Muscle of leg (tissue), 11 donors: ENCODE results near the gene ST3GAL3. TPM values are rescaled to one million over a fixed set of nuclear protein-coding genes. Genes with fewer than 3 reads are reported as not detected.

Experiments used
- DNase-seq: peaks from one replicate; pipeline ENCODE4 v3.0.0; 2013
- H3K27ac ChIP-seq: one replicate; pipeline ENCODE4 v1.5.1; 2013; ENCODE audit warnings: mild to moderate bottlenecking, low read length, control low read depth
- H3K27me3 ChIP-seq: one replicate; pipeline ENCODE4 v1.6.1; 2013; ENCODE audit warnings: low read length; ENCODE audit not compliant: control insufficient read depth, insufficient read depth
- H3K36me3 ChIP-seq: one replicate; pipeline ENCODE4 v1.6.1; 2013; ENCODE audit warnings: low read length; ENCODE audit not compliant: control insufficient read depth, insufficient read depth
- H3K4me1 ChIP-seq: one replicate; pipeline ENCODE4 v1.6.1; 2013; ENCODE audit warnings: low read length; ENCODE audit not compliant: control insufficient read depth, insufficient read depth
- H3K4me3 ChIP-seq: one replicate; pipeline ENCODE4 v1.5.1; 2013; ENCODE audit warnings: low read length, control low read depth
- H3K9me3 ChIP-seq: replicated peaks from 2 replicates; pipeline ENCODE4 v1.6.1; 2013; ENCODE audit warnings: low read depth, low read length; ENCODE audit not compliant: control insufficient read depth
- WGBS: methylation state at CpG from one replicate; pipeline ENCODE4 v1.1.5; 2013; ENCODE audit warnings: missing lambda C conversion rate; ENCODE audit not compliant: insufficient coverage; 5-methylcytosine and 5-hydroxymethylcytosine counted together
- polyA plus RNA-seq, 8 donors: library from polyadenylated mRNA; unstranded; fragments of 120-200 nt; gene quantifications; one replicate each; pipeline versions ENCODE4 v1.2.1 to v1.2.3, GENCODE V29; 2013; ENCODE audit warnings: inconsistent platforms in 1 of 8, low replicate concordance in 1 of 8; ENCODE audit not compliant: insufficient read length in 8 of 8, insufficient read depth in 1 of 8
- total RNA-seq: library from RNA; stranded (reverse); fragments of 120-200 nt; gene quantifications from one replicate; pipeline ENCODE4 v1.2.4, GENCODE V29; 2013

The ST3GAL3 gene
- total and polyA plus RNA-seq, 9 donors = 21.5 to 34.9 (median 32.6) TPM

GRCh38 chr1:43671626-43672330 is 35.6 kb upstream of the ST3GAL3 start:
- Histone ChIP-seq H3K4me3 (no peak overlapping the region), H3K9me3 (no peaks in the 10 kb centered on the region), H3K36me3 (peaks cover 83% of the 10 kb centered on the region), H3K27ac (no peak overlapping the region), H3K27me3 (no peaks in the 10 kb centered on the region), H3K4me1 (no peaks in the 10 kb centered on the region)
- no peak for DNase-seq
- WGBS = 92% methylated on average over 8 of the region's 10 CpGs

- no peak for DNase-seq
- H3K36me3 ChIP-seq = peaks cover 79% of the 10 kb centered on the region
- no peak overlapping the region for H3K4me3 ChIP-seq
- no CpG with 5 or more reads among the region's 7 CpGs for WGBS
- H3K9me3 ChIP-seq = no peaks in the 10 kb centered on the region
- H3K27me3 ChIP-seq = no peaks in the 10 kb centered on the region
- H3K27ac ChIP-seq = no peak overlapping the region
- no peaks in the 10 kb centered on the region for H3K4me1 ChIP-seq
Observed at GRCh38 chr1:43673261-43673660, 34.1 kb upstream of the ST3GAL3 start.

- Histone ChIP-seq H3K36me3 (peaks cover 77% of the 10 kb centered on the region), H3K9me3 (no peaks in the 10 kb centered on the region), H3K4me1 (no peaks in the 10 kb centered on the region), H3K27me3 (no peaks in the 10 kb centered on the region), H3K4me3 (no peak overlapping the region), H3K27ac (no peak overlapping the region)
- WGBS = 100% methylated on average over 1 of the region's 2 CpGs
- no peak for DNase-seq
Observed at GRCh38 chr1:43678940-43679339, 28.4 kb upstream of the ST3GAL3 start.

GRCh38 chr1:43683560-43683959 is 23.8 kb upstream of the ST3GAL3 start:
- no peak for DNase-seq
- Histone ChIP-seq H3K4me3 (no peak overlapping the region), H3K9me3 (no peaks in the 10 kb centered on the region), H3K36me3 (peaks cover 82% of the 10 kb centered on the region), H3K27me3 (no peaks in the 10 kb centered on the region), H3K4me1 (peaks cover 2% of the 10 kb centered on the region), H3K27ac (no peak overlapping the region)
- 90% methylated on average over 2 of the region's 4 CpGs for WGBS

GRCh38 chr1:43686801-43687200 is 20.5 kb upstream of the ST3GAL3 start:
- 84% methylated on average over 2 of the region's 3 CpGs for WGBS
- H3K27ac ChIP-seq = no peak overlapping the region
- no peaks in the 10 kb centered on the region for H3K27me3 ChIP-seq
- H3K4me3 ChIP-seq = no peak overlapping the region
- DNase-seq = no peak
- H3K9me3 ChIP-seq = no peaks in the 10 kb centered on the region
- H3K4me1 ChIP-seq = peaks cover 4% of the 10 kb centered on the region
- peaks cover 86% of the 10 kb centered on the region for H3K36me3 ChIP-seq

GRCh38 chr1:43687301-43688108 is 19.8 kb upstream of the ST3GAL3 start:
- H3K27me3 ChIP-seq = no peaks in the 10 kb centered on the region
- no peak overlapping the region for H3K4me3 ChIP-seq
- H3K9me3 ChIP-seq = no peaks in the 10 kb centered on the region
- 50% methylated on average over 1 of the region's 5 CpGs for WGBS
- DNase-seq = peak; percentile 35
- no peak overlapping the region for H3K27ac ChIP-seq
- peaks cover 4% of the 10 kb centered on the region for H3K4me1 ChIP-seq
- peaks cover 88% of the 10 kb centered on the region for H3K36me3 ChIP-seq

GRCh38 chr1:43688109-43688387 is 19.3 kb upstream of the ST3GAL3 start:
- DNase-seq = no peak
- Histone ChIP-seq H3K27me3 (no peaks in the 10 kb centered on the region), H3K27ac (no peak overlapping the region), H3K4me1 (peaks cover 4% of the 10 kb centered on the region), H3K9me3 (no peaks in the 10 kb centered on the region), H3K36me3 (peaks cover 89% of the 10 kb centered on the region), H3K4me3 (no peak overlapping the region)
- WGBS = 80% methylated on average over 1 of the region's 2 CpGs

- Histone ChIP-seq H3K36me3 (peaks cover 90% of the 10 kb centered on the region), H3K27me3 (no peaks in the 10 kb centered on the region), H3K4me3 (no peak overlapping the region), H3K27ac (no peak overlapping the region), H3K4me1 (peaks cover 4% of the 10 kb centered on the region), H3K9me3 (no peaks in the 10 kb centered on the region)
- peak; percentile 16 for DNase-seq
- WGBS = no CpG with 5 or more reads among the region's 2 CpGs
Observed at GRCh38 chr1:43688594-43689000, 18.7 kb upstream of the ST3GAL3 start.

GRCh38 chr1:43689289-43689688 is 18.0 kb upstream of the ST3GAL3 start:
- DNase-seq = no peak
- Histone ChIP-seq H3K36me3 (peaks cover 90% of the 10 kb centered on the region), H3K27ac (no peak overlapping the region), H3K4me3 (no peak overlapping the region), H3K9me3 (no peaks in the 10 kb centered on the region), H3K27me3 (no peaks in the 10 kb centered on the region), H3K4me1 (peaks cover 4% of the 10 kb centered on the region)
- 60% methylated on average over 1 of the region's 2 CpGs for WGBS

GRCh38 chr1:43691871-43692815 is 15.2 kb upstream of the ST3GAL3 start:
- no peaks in the 10 kb centered on the region for H3K9me3 ChIP-seq
- peaks cover 4% of the 10 kb centered on the region for H3K4me1 ChIP-seq
- peaks cover 100% of the 10 kb centered on the region for H3K36me3 ChIP-seq
- H3K4me3 ChIP-seq = no peak overlapping the region
- 95% methylated on average over 7 of the region's 10 CpGs for WGBS
- no peaks in the 10 kb centered on the region for H3K27me3 ChIP-seq
- DNase-seq = no peak
- H3K27ac ChIP-seq = no peak overlapping the region
